Ovary (tissue), 9 donors: Measurements from ENCODE around the gene MPRIP. TPM values are rescaled to one million over a fixed set of nuclear protein-coding genes. Genes with fewer than 3 reads are reported as not detected.

Experiments
- DNase-seq, 5 donors: peaks; one replicate each; pipeline ENCODE4 v3.0.0-alpha.2; 2019 to 2020
- H3K27ac ChIP-seq, 2 donors: fragments of 200-600 bp; one replicate each; pipeline versions ENCODE4 v1.5.1 to v1.8.0; 2019 to 2022
- H3K27me3 ChIP-seq: fragments of 200-600 bp; one replicate; pipeline ENCODE4 v1.8.0; 2022
- H3K36me3 ChIP-seq: fragments of 200-600 bp; sonication (generic); one replicate; pipeline ENCODE4 v1.5.1; 2019
- H3K4me1 ChIP-seq: one replicate; pipeline ENCODE4 v1.8.1; 2013; ENCODE audit warnings: mild to moderate bottlenecking, moderate library complexity; ENCODE audit not compliant: insufficient read depth
- H3K4me3 ChIP-seq: fragments of 200-600 bp; sonication (generic); one replicate; pipeline ENCODE4 v1.5.1; 2017
- H3K9me3 ChIP-seq, 2 donors: fragments of 200-600 bp in 1 of 2; sonication (generic) in 1 of 2; one replicate each; pipeline versions ENCODE4 v1.5.1 to v1.8.1; 2013 to 2019; ENCODE audit warnings: mild to moderate bottlenecking in 1 of 2, moderate library complexity in 1 of 2
- EP300 ChIP-seq: sonication (generic); formaldehyde crosslinking; IDR thresholded peaks from one replicate; pipeline ENCODE4 v1.6.1; 2017; ENCODE audit warnings: antibody characterized with exemption
- POLR2A ChIP-seq: fragments of 450-650 bp; IDR thresholded peaks from one replicate; pipeline ENCODE4 v1.6.1; 2017; ENCODE audit warnings: antibody characterized with exemption, mild to moderate bottlenecking, moderate library complexity
- WGBS, 3 donors: extraction: QIAGEN DNeasy Blood & Tissue Kit in 1 of 3; methylation state at CpG; one replicate each; pipeline versions ENCODE4 v1.1.5 to v1.1.7; 2013 to 2017; 5-methylcytosine and 5-hydroxymethylcytosine counted together
- intact Hi-C, 4 donors: fragments of 100-400 bp; cut with DNase I; formaldehyde crosslinking; loops; one replicate each; pipeline versions ENCODE4 v1.11.0 to v1.15.1; 2022 to 2023
- polyA plus RNA-seq, 2 donors: library from polyadenylated mRNA; stranded (reverse); fragments of 200-250 nt in 1 of 2; fragments of 350-450 nt in 1 of 2; fragmentation: Illumina TruSeq in 1 of 2; extraction: RNeasy Lipid Tissue Mini Kit (QIAGEN cat#74804) in 1 of 2; gene quantifications; one replicate each; pipeline ENCODE4 v1.2.3, GENCODE V29; 2013 to 2014
- total RNA-seq, 7 donors: library from RNA; depleted of rRNA in 2 of 7; stranded (reverse); fragments of >200 nt in 2 of 7; fragmentation: NEBNext Ultra II Directional in 3 of 7; extraction: Animal tissue kit (Norgen Biotek cat#: 25700) in 3 of 7; gene quantifications; one replicate each; pipeline versions ENCODE4 v1.1.0 to v1.2.4, GENCODE V29; 2016 to 2023
- TF ChIP-seq, protein P1 (sequence below), 3 donors: fragments of 450-650 bp in 2 of 3; fragments of 200-600 bp in 1 of 3; IDR thresholded peaks; one replicate each; pipeline versions ENCODE4 v1.5.1 to v1.8.0; 2016 to 2022; ENCODE audit warnings: antibody characterized with exemption in 3 of 3, mild to moderate bottlenecking in 1 of 3
- donor health status: DM: no; HTN: no; CAD: no; lungs with moderate emphysema.
- donor health status: DM: no; HTN: no; CAD: no.
- donor health status: Bipolar disorder and iron deficiency.
- donor health status: DM: yes; HTN: yes; CAD: no.
- donor health status: DM: no; HTN: no; CAD: no.
- donor health status: DM: yes; HTN: yes; CAD: no.

MPRIP gene
- total and polyA plus RNA-seq, 9 donors = 72.3 to 256 (median 202) TPM

GRCh38 chr17:17161121-17161520 is 118.9 kb downstream of the MPRIP start:
- H3K4me1 ChIP-seq = no peaks in the 10 kb centered on the region
- no peaks in the 10 kb centered on the region for H3K9me3 ChIP-seq
- TF ChIP-seq, protein P1, sequence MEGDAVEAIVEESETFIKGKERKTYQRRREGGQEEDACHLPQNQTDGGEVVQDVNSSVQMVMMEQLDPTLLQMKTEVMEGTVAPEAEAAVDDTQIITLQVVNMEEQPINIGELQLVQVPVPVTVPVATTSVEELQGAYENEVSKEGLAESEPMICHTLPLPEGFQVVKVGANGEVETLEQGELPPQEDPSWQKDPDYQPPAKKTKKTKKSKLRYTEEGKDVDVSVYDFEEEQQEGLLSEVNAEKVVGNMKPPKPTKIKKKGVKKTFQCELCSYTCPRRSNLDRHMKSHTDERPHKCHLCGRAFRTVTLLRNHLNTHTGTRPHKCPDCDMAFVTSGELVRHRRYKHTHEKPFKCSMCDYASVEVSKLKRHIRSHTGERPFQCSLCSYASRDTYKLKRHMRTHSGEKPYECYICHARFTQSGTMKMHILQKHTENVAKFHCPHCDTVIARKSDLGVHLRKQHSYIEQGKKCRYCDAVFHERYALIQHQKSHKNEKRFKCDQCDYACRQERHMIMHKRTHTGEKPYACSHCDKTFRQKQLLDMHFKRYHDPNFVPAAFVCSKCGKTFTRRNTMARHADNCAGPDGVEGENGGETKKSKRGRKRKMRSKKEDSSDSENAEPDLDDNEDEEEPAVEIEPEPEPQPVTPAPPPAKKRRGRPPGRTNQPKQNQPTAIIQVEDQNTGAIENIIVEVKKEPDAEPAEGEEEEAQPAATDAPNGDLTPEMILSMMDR (IDR thresholded peaks at IDR 0.05) = no peak
- TF ChIP-seq POLR2A (no peak), EP300 (no peak)
- intact Hi-C loops = no loop called here
- H3K27ac ChIP-seq = no peak overlapping the region
- no peaks in the 10 kb centered on the region for H3K36me3 ChIP-seq
- no peaks in the 10 kb centered on the region for H3K27me3 ChIP-seq
- 81 to 90% (median 85%) methylated on average over 6 of the region's 6 CpGs for WGBS, 3 donors
- no peak for DNase-seq
- H3K4me3 ChIP-seq = no peak overlapping the region

GRCh38 chr17:17161759-17162158 is 119.5 kb downstream of the MPRIP start:
- intact Hi-C loops = no loop called here
- DNase-seq = no peak
- no peaks in the 10 kb centered on the region for H3K4me1 ChIP-seq
- no peak overlapping the region for H3K27ac ChIP-seq
- no peaks in the 10 kb centered on the region for H3K9me3 ChIP-seq
- 90 to 94% (median 93%) methylated on average over 4 of the region's 4 CpGs for WGBS, 3 donors
- no peak overlapping the region for H3K4me3 ChIP-seq
- no peaks in the 10 kb centered on the region for H3K27me3 ChIP-seq
- TF ChIP-seq, protein P1 (IDR thresholded peaks at IDR 0.05) = no peak
- TF ChIP-seq POLR2A (no peak), EP300 (no peak)
- no peaks in the 10 kb centered on the region for H3K36me3 ChIP-seq

- TF ChIP-seq POLR2A (no peak), EP300 (no peak)
- TF ChIP-seq, protein P1 (IDR thresholded peaks at IDR 0.05) = no peak
- WGBS, 3 donors = 61 to 85% (median 72%) methylated on average over 25 of the region's 25 CpGs
- H3K27me3 ChIP-seq = no peaks in the 10 kb centered on the region
Measured at GRCh38 chr17:17164156-17164555, 121.9 kb downstream of the MPRIP start.

DNA sequence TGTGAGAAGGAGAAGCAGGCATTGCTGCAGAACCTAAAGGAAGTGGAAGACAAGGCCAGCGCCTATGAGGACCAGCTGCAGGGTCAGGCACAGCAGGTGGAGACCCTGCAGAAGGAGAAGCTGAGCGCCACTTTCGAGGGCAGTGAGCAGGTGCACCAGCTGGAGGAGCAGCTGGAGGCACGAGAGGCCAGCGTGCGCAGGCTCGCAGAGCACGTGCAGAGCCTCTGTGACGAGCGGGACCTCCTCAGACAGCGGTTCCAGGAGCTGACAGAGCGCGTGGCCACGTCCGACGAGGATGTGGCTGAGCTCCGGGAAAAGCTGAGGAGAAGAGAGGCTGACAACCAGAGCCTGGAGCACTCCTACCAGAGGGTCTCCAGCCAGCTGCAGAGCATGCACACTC is 122.4 kb downstream of the MPRIP start:
- Histone ChIP-seq H3K27me3 (no peaks in the 10 kb centered on the region), H3K9me3 (no peaks in the 10 kb centered on the region), H3K4me3 (no peak overlapping the region), H3K27ac (no peak overlapping the region), H3K36me3 (no peaks in the 10 kb centered on the region), H3K4me1 (no peaks in the 10 kb centered on the region)
- WGBS, 3 donors = 89 to 93% (median 93%) methylated on average over 17 of the region's 17 CpGs
- no peak for DNase-seq
- intact Hi-C loops = no loop called here
- TF ChIP-seq POLR2A (no peak), EP300 (no peak)
- TF ChIP-seq, protein P1 (IDR thresholded peaks at IDR 0.05) = no peak

More at GRCh38 chr17:17164156-17164555, 121.9 kb downstream of the MPRIP start:
- H3K9me3 ChIP-seq = no peaks in the 10 kb centered on the region
- H3K36me3 ChIP-seq = no peaks in the 10 kb centered on the region
- DNase-seq = peak in 1 of 5 donors; percentile 44
- no peak overlapping the region for H3K4me3 ChIP-seq
- H3K4me1 ChIP-seq = no peaks in the 10 kb centered on the region
- no peak overlapping the region for H3K27ac ChIP-seq
- intact Hi-C loops = no loop called here
